GM12878 (cell line): ENCODE measurements around the gene SLC22A23. TPM values are rescaled to one million over a fixed set of nuclear protein-coding genes. Genes with fewer than 3 reads are reported as not detected.

Experiments used
- CHD1 ChIP-seq: IDR thresholded peaks from 2 replicates; pipeline ENCODE4 v1.6.1; 2012; ENCODE audit warnings: low read depth, low read length, improper control_type of control experiment
- CHD2 ChIP-seq: IDR thresholded peaks from 2 replicates; pipeline ENCODE4 v1.6.1; 2011; ENCODE audit warnings: low read depth, low read length, improper control_type of control experiment, borderline replicate concordance
- CREB1 ChIP-seq: IDR thresholded peaks from 2 replicates; pipeline ENCODE4 v1.6.1; 2012; ENCODE audit warnings: low read depth, mild to moderate bottlenecking, inconsistent platforms
- EGR1 ChIP-seq, 2 experiments: IDR thresholded peaks; 1 replicate in 1 of 2; 2 replicates in 1 of 2; pipeline ENCODE4 v1.6.1; 2011 to 2012; ENCODE audit warnings: low read depth in 2 of 2, low read length in 2 of 2, borderline replicate concordance in 1 of 2, mild to moderate bottlenecking in 1 of 2, moderate library complexity in 1 of 2
- KDM1A ChIP-seq: fragments of 200-600 bp; sonication (generic); IDR thresholded peaks from 2 replicates; pipeline ENCODE4 v1.6.1; 2016; ENCODE audit warnings: borderline replicate concordance
- LARP7 ChIP-seq: fragments of 450-650 bp; IDR thresholded peaks from 2 replicates; pipeline ENCODE4 v1.6.1; 2017; ENCODE audit warnings: mild to moderate bottlenecking
- MTA3 ChIP-seq: IDR thresholded peaks from 2 replicates; pipeline ENCODE4 v1.6.1; 2012; ENCODE audit warnings: low read length, inconsistent platforms, borderline replicate concordance
- NBN ChIP-seq: fragments of 450-650 bp; IDR thresholded peaks from 2 replicates; pipeline ENCODE4 v1.6.1; 2016
- NRF1 ChIP-seq: conservative IDR thresholded peaks from 2 replicates; pipeline ENCODE4 v1.6.1; 2011; ENCODE audit warnings: mild to moderate bottlenecking, low read depth, low read length, improper control_type of control experiment
- PAX5 ChIP-seq: IDR thresholded peaks from 2 replicates; pipeline ENCODE4 v1.6.1; 2011; ENCODE audit warnings: low read depth, low read length, borderline replicate concordance
- PAX8 ChIP-seq: fragments of 450-650 bp; IDR thresholded peaks from 2 replicates; pipeline ENCODE4 v1.6.1; 2017; ENCODE audit warnings: mild to moderate bottlenecking, moderate library complexity
- SREBF2 ChIP-seq: IDR thresholded peaks from 2 replicates; pipeline ENCODE4 v1.6.1; 2012; ENCODE audit warnings: mild to moderate bottlenecking, low read length
- SUZ12 ChIP-seq: fragments of 200-600 bp; sonication (generic); IDR thresholded peaks from one replicate; pipeline ENCODE4 v1.6.1; 2018; ENCODE audit warnings: antibody characterized with exemption, mild to moderate bottlenecking; ENCODE audit not compliant: unreplicated experiment
- TCF7 ChIP-seq: IDR thresholded peaks from 2 replicates; pipeline ENCODE4 v1.6.1; 2014; ENCODE audit warnings: antibody characterized with exemption, borderline replicate concordance
- polyA plus RNA-seq, 11 experiments: library from polyadenylated mRNA; depleted of rRNA in 4 of 11; unstranded in 6 of 11; stranded (reverse) in 5 of 11; fragments of >200 nt; fragmentation: Nextera tagmentation in 4 of 11; fragmentation: Illumina TruSeq in 1 of 11; extraction: Ambion mirVana in 4 of 11; extraction: Trizol in 1 of 11; gene quantifications; 1 replicate in 1 of 11; 2 replicates in 10 of 11; pipeline versions ENCODE4 v1.2.1 to v1.2.3, GENCODE V29; 2011 to 2016; ENCODE audit warnings: inconsistent platforms in 2 of 11, missing spikeins in 2 of 11, low read depth in 1 of 11
- total RNA-seq, 4 experiments: library from RNA; depleted of rRNA in 3 of 4; stranded (reverse); fragments of >200 nt in 3 of 4; fragmentation: Illumina TruSeq in 1 of 4; extraction: Trizol in 1 of 4; gene quantifications; 2 replicates each; pipeline versions ENCODE4 v1.2.1 to v1.2.3, GENCODE V29; 2013 to 2021
- TF ChIP-seq, protein P1 (sequence below): IDR thresholded peaks from 2 replicates; pipeline ENCODE4 v1.6.1; 2012; ENCODE audit warnings: improper control_type of control experiment, low read depth, low read length; ENCODE audit not compliant: insufficient replicate concordance
- TF ChIP-seq, protein P2 (sequence below): fragments of 450-650 bp; IDR thresholded peaks from 2 replicates; pipeline ENCODE4 v1.6.1; 2016; ENCODE audit warnings: mild to moderate bottlenecking
- TF ChIP-seq, protein P3 (sequence below): fragments of 450-650 bp; conservative IDR thresholded peaks from 2 replicates; pipeline ENCODE4 v1.6.1; 2017; ENCODE audit warnings: mild to moderate bottlenecking, moderate library complexity
- TF ChIP-seq, protein P4 (sequence below): IDR thresholded peaks from 2 replicates; pipeline ENCODE4 v1.6.1; 2011; ENCODE audit warnings: low read depth, low read length, improper control_type of control experiment, borderline replicate concordance
- TF ChIP-seq, protein P5 (sequence below): IDR thresholded peaks from 2 replicates; pipeline ENCODE4 v1.6.1; 2011; ENCODE audit warnings: low read depth, mild to moderate bottlenecking, low read length, moderate library complexity, borderline replicate concordance; ENCODE audit errors: extremely low read depth

SLC22A23 gene
- total and polyA plus RNA-seq, 10 of the 15 experiments (the other 5 are each of a cell fraction or from before 2014, with no cell fraction given), result 0.20 to 2.4 (median 0.74) TPM

DNA sequence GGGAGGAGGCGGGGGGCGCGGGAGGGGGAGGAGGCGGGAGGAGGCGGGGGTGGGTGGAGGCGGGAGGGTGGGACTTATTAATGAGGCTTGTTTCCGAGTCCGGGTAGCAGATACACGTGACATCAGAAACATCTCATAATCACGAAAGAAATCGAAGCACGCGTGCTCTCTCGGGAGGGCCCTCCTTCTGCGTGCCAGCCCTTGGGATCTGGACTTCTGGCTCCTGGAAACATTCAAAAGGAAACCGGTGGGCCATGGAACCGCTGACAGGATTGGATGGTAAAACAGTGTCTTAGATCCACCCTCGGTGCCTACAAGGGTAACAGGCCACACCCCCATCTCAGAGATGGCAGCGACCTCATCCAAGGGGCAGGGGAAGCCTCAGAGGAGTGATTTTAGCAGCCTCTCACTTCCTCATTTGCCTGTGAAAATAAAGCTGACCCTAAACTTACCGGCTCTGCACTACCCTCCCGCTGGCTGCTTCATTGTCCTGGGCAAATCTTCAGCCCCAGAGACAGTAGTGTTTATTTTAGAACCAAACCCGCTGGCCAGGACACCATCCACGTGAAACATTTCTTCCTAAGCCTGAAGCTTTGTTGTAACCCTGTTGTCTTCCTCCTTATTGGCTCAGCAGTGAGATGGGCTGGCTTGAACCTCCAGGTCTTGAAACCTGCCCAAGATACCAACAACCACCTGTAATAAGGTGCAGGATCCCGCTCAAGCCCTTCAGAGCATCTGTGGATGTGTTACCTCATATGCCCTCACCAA, 100.6 kb downstream of the SLC22A23 start (continued):
- TF ChIP-seq, protein P1, sequence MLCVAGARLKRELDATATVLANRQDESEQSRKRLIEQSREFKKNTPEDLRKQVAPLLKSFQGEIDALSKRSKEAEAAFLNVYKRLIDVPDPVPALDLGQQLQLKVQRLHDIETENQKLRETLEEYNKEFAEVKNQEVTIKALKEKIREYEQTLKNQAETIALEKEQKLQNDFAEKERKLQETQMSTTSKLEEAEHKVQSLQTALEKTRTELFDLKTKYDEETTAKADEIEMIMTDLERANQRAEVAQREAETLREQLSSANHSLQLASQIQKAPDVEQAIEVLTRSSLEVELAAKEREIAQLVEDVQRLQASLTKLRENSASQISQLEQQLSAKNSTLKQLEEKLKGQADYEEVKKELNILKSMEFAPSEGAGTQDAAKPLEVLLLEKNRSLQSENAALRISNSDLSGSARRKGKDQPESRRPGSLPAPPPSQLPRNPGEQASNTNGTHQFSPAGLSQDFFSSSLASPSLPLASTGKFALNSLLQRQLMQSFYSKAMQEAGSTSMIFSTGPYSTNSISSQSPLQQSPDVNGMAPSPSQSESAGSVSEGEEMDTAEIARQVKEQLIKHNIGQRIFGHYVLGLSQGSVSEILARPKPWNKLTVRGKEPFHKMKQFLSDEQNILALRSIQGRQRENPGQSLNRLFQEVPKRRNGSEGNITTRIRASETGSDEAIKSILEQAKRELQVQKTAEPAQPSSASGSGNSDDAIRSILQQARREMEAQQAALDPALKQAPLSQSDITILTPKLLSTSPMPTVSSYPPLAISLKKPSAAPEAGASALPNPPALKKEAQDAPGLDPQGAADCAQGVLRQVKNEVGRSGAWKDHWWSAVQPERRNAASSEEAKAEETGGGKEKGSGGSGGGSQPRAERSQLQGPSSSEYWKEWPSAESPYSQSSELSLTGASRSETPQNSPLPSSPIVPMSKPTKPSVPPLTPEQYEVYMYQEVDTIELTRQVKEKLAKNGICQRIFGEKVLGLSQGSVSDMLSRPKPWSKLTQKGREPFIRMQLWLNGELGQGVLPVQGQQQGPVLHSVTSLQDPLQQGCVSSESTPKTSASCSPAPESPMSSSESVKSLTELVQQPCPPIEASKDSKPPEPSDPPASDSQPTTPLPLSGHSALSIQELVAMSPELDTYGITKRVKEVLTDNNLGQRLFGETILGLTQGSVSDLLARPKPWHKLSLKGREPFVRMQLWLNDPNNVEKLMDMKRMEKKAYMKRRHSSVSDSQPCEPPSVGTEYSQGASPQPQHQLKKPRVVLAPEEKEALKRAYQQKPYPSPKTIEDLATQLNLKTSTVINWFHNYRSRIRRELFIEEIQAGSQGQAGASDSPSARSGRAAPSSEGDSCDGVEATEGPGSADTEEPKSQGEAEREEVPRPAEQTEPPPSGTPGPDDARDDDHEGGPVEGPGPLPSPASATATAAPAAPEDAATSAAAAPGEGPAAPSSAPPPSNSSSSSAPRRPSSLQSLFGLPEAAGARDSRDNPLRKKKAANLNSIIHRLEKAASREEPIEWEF, result no peak
- TF ChIP-seq, protein P2, sequence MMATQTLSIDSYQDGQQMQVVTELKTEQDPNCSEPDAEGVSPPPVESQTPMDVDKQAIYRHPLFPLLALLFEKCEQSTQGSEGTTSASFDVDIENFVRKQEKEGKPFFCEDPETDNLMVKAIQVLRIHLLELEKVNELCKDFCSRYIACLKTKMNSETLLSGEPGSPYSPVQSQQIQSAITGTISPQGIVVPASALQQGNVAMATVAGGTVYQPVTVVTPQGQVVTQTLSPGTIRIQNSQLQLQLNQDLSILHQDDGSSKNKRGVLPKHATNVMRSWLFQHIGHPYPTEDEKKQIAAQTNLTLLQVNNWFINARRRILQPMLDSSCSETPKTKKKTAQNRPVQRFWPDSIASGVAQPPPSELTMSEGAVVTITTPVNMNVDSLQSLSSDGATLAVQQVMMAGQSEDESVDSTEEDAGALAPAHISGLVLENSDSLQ, result peak; percentile 49
- TF ChIP-seq SREBF2, result no peak
- TF ChIP-seq EGR1 (IDR thresholded peaks at IDR 0.05; ENCODE audit: borderline replicate concordance in 1 of 2, low read depth in 2 of 2, low read length in 2 of 2), result no peak
- TF ChIP-seq SUZ12, result no peak
- TF ChIP-seq MTA3, result no peak
- TF ChIP-seq NRF1, result no peak
- TF ChIP-seq PAX5, result no peak
- no peak for TF ChIP-seq PAX8
- TF ChIP-seq, protein P3, sequence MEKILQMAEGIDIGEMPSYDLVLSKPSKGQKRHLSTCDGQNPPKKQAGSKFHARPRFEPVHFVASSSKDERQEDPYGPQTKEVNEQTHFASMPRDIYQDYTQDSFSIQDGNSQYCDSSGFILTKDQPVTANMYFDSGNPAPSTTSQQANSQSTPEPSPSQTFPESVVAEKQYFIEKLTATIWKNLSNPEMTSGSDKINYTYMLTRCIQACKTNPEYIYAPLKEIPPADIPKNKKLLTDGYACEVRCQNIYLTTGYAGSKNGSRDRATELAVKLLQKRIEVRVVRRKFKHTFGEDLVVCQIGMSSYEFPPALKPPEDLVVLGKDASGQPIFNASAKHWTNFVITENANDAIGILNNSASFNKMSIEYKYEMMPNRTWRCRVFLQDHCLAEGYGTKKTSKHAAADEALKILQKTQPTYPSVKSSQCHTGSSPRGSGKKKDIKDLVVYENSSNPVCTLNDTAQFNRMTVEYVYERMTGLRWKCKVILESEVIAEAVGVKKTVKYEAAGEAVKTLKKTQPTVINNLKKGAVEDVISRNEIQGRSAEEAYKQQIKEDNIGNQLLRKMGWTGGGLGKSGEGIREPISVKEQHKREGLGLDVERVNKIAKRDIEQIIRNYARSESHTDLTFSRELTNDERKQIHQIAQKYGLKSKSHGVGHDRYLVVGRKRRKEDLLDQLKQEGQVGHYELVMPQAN, result no peak
- TF ChIP-seq NBN, result peak; percentile 61; the same call in 1 of the 2 replicates
- TF ChIP-seq LARP7, result no peak
- TF ChIP-seq TCF7, result no peak
- TF ChIP-seq, protein P4, sequence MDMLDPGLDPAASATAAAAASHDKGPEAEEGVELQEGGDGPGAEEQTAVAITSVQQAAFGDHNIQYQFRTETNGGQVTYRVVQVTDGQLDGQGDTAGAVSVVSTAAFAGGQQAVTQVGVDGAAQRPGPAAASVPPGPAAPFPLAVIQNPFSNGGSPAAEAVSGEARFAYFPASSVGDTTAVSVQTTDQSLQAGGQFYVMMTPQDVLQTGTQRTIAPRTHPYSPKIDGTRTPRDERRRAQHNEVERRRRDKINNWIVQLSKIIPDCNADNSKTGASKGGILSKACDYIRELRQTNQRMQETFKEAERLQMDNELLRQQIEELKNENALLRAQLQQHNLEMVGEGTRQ, result no peak
- no peak for TF ChIP-seq KDM1A
- TF ChIP-seq CHD1, result no peak
- peak; percentile 25; the same call in 1 of the 2 replicates for TF ChIP-seq CREB1
- TF ChIP-seq CHD2, result peak; percentile 54; the same call in 1 of the 2 replicates
- TF ChIP-seq, protein P5, sequence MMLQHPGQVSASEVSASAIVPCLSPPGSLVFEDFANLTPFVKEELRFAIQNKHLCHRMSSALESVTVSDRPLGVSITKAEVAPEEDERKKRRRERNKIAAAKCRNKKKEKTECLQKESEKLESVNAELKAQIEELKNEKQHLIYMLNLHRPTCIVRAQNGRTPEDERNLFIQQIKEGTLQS, result no peak
